Activated CD4-positive, alpha-beta T cell treated with anti-CD3 and anti-CD28 coated beads, Interleukin-2, amount 10 ng/mL, durations not matched to agents 7 days and 5 days (primary cell): ENCODE data around the gene EPHA1. TPM values are rescaled to one million over a fixed set of nuclear protein-coding genes. Genes with fewer than 3 reads are reported as not detected.

Experiments
- CTCF ChIA-PET: fragments of 350-600 bp; sonication (Branson Sonifier 250); formaldehyde crosslinking; loops from one replicate; lab custom pipeline; 2021; ENCODE audit warnings: antibody characterized with exemption; lab: Charles Lee
- POLR2A ChIA-PET: fragments of 350-600 bp; sonication (Branson Sonifier 250); formaldehyde crosslinking; loops from one replicate; lab custom pipeline; 2021; ENCODE audit warnings: antibody characterized with exemption; lab: Charles Lee
- DNase-seq: peaks from one replicate; pipeline ENCODE4 v3.0.0-alpha.2; 2020
- H3K27ac Mint-ChIP-seq: one replicate; pipeline ENCODE4 v1.8.0; 2021; ENCODE audit warnings: mild to moderate bottlenecking, moderate library complexity, mixed read lengths
- H3K27me3 Mint-ChIP-seq: one replicate; pipeline ENCODE4 v1.8.0; 2021; ENCODE audit warnings: mixed read lengths
- H3K36me3 Mint-ChIP-seq: one replicate; pipeline ENCODE4 v1.8.0; 2021; ENCODE audit warnings: low read depth, mixed read lengths
- H3K4me1 Mint-ChIP-seq: one replicate; pipeline ENCODE4 v1.8.0; 2021; ENCODE audit warnings: mixed read lengths
- H3K4me3 Mint-ChIP-seq: one replicate; pipeline ENCODE4 v1.8.0; 2021; ENCODE audit warnings: mild to moderate bottlenecking, moderate library complexity, mixed read lengths
- H3K9me3 Mint-ChIP-seq: one replicate; pipeline ENCODE4 v1.8.0; 2021; ENCODE audit warnings: mixed read lengths
- total RNA-seq, 2 experiments: library from RNA; stranded (reverse); gene quantifications; one replicate each; pipeline ENCODE4 v1.2.3, GENCODE V29; 2021

EPHA1 gene
- total RNA-seq, 2 experiments from 2014 or later: 10.0 to 11.4 TPM

DNA sequence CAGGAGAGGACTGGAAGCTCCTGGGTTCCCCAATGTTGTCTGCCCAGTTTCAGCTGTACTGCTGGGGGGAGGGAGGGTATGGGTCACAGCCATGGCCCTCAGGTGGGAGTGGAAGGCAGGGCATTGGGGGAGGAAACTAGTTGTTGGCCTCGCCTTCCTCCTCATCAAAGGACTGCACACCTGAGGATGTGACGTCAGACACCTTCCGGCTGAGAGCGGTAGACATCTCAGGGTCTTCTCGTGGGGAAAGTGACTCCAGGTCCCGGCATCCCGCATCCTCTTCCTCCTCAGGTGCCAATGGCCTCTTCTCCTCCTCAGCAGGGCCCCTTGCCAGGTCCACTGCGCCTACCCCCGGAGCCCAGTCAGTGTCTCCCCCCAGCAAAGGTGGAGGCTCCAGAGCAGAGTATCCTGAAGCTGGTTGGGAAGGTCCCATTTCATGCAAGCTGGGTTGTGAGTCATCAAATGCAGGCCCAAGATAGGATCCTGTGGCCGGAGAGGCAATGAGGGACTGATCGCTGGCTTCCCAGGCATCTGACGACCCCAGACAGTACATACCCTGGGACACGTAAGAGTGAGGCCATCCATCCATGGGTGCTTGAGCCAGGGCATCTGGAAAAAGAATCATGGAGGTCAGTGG lies 52.1 kb downstream of the EPHA1 start:
- no peaks in the 10 kb centered on the region for H3K9me3 Mint-ChIP-seq
- no peaks in the 10 kb centered on the region for H3K36me3 Mint-ChIP-seq
- no peaks in the 10 kb centered on the region for H3K4me1 Mint-ChIP-seq
- H3K27ac Mint-ChIP-seq: peak overlapping the region; percentile 51
- POLR2A ChIA-PET: no interaction called here
- CTCF ChIA-PET: interaction anchor here (2.0 to 2.1 kb wide), 2 partner anchors 11 to 15 kb away, joined by 5 to 10 read pairs; no protein-coding TSS in a partner anchor
- peaks cover 30% of the 10 kb centered on the region for H3K27me3 Mint-ChIP-seq
- DNase-seq: no peak
- H3K4me3 Mint-ChIP-seq: no peak overlapping the region

DNA sequence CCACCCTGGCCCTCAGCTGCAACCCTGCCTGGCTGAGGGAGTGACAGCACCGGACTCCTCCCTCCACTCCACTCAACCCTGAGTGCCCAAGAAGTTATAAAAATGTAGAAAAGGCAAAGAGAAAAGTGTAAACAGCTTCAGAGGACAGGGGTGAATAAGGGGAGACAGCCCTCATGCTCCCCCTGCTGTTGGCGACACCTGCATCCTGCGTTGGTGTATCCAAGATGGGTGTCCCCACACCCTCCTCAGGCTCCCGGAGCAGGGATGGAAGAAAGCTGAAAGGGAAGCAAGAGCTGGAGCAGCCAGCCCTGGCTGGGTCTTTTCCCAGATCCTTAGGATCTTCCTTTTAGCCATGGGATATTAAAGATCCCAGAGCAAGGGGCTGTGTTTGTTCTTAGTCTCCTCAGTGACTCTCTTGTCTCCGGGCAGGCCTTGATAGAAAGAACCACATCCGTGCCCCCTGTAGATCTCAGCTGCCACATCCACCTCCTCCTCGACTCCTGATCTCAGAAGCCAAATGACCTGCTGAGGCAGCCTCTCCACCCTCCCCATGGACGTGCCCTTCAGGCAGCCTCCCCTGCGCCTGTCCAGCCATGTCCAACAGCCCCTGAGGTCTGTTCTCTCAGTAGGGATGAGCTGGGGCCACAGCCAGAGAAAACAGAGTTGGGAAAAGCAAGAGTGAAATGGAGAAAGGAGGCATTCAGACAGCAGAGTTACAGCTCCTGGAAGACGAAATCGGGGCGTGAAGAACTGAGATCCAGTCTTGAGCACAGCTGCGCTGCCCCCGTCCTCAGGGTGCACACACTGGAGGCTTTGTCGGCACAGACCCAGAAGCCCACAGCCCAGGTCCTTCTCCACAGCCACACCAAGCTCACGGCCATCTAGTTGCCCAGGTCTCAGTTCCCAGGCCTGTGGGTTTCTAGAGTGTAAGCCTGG lies 52.9 kb downstream of the EPHA1 start:
- no peak for DNase-seq
- Mint-ChIP-seq H3K4me1 (no peaks in the 10 kb centered on the region), H3K9me3 (no peaks in the 10 kb centered on the region), H3K27me3 (peaks cover 23% of the 10 kb centered on the region), H3K36me3 (no peaks in the 10 kb centered on the region), H3K27ac (no peak overlapping the region), H3K4me3 (no peak overlapping the region)
- ChIA-PET POLR2A (no interaction called here), CTCF (interaction anchor here (0.9 to 2.1 kb wide), 5 partner anchors 9 to 15 kb away, joined by 3 to 10 read pairs (median 4); no protein-coding TSS in a partner anchor)

DNA sequence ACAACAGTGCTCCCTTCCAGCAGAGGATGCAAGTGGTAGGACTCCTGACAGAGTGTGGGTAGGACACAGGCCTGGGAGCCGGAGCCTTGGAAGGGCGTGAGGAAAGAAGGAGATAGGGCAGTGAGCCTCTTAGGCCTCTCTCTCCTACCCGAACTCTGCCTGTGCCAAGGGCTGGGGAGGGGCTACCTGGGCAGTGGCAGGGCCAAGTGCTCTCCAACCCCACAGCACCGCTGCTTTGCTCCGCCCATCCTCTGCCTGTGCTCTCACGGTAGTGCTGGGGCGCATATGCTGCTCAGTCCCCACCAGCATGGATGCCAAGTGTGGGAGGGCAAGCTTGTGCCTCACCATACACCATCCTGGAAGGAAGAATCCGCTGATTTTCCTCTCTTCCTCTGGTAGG lies 53.7 kb downstream of the EPHA1 start:
- H3K4me1 Mint-ChIP-seq: no peaks in the 10 kb centered on the region
- ChIA-PET POLR2A (no interaction called here), CTCF (interaction anchor here (0.9 to 2.1 kb wide), 4 partner anchors 10 to 14 kb away, joined by 3 to 10 read pairs (median 4); no protein-coding TSS in a partner anchor)
- no peak overlapping the region for H3K4me3 Mint-ChIP-seq
- H3K27me3 Mint-ChIP-seq: peaks cover 16% of the 10 kb centered on the region
- H3K9me3 Mint-ChIP-seq: no peaks in the 10 kb centered on the region
- H3K27ac Mint-ChIP-seq: no peak overlapping the region
- no peak for DNase-seq
- no peaks in the 10 kb centered on the region for H3K36me3 Mint-ChIP-seq

GRCh38 chr7:143354376-143354775 lies 54.3 kb downstream of the EPHA1 start:
- H3K9me3 Mint-ChIP-seq: no peaks in the 10 kb centered on the region
- H3K4me1 Mint-ChIP-seq: no peaks in the 10 kb centered on the region
- H3K27me3 Mint-ChIP-seq: peaks cover 10% of the 10 kb centered on the region
- H3K4me3 Mint-ChIP-seq: no peak overlapping the region
- CTCF ChIA-PET: interaction anchor here (0.6 to 0.8 kb wide), 3 partner anchors 23 to 38 kb away, joined by 3 read pairs; partner anchors contain the start of gene CLCN1
- POLR2A ChIA-PET: no interaction called here
- no peak overlapping the region for H3K27ac Mint-ChIP-seq
- DNase-seq: no peak
- no peaks in the 10 kb centered on the region for H3K36me3 Mint-ChIP-seq

DNA sequence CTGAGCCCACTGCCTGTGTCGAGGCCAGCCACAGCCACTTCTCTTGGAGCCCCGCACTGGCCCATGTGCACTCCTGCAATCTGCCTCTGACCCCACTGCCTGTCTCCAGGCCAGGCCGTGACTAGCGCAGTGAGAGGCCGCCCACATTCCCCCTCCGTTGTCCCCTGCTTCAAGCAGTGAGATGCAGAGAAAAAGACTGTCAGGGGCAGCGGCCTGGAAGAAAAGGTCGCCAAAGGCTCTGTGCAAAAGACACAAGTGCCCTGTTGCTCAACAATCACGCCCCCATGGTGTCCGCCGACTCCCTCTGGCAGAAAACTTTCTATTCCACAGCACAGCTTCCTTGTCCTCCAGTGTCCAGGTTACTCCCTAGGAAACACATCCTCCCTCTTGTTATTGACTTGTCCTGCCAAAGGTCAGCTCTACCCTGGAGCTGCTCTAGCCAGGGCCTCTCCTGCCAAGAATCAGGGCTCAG lies 56.1 kb downstream of the EPHA1 start:
- H3K27ac Mint-ChIP-seq: no peak overlapping the region
- no peaks in the 10 kb centered on the region for H3K4me1 Mint-ChIP-seq
- no peak overlapping the region for H3K4me3 Mint-ChIP-seq
- H3K36me3 Mint-ChIP-seq: no peaks in the 10 kb centered on the region
- DNase-seq: no peak
- H3K9me3 Mint-ChIP-seq: no peaks in the 10 kb centered on the region
- H3K27me3 Mint-ChIP-seq: peaks cover 14% of the 10 kb centered on the region
- POLR2A ChIA-PET: no interaction called here
- CTCF ChIA-PET: interaction anchor here (0.6 kb wide), 1 partner anchor 14 kb away, joined by 3 read pairs; no protein-coding TSS in a partner anchor

DNA sequence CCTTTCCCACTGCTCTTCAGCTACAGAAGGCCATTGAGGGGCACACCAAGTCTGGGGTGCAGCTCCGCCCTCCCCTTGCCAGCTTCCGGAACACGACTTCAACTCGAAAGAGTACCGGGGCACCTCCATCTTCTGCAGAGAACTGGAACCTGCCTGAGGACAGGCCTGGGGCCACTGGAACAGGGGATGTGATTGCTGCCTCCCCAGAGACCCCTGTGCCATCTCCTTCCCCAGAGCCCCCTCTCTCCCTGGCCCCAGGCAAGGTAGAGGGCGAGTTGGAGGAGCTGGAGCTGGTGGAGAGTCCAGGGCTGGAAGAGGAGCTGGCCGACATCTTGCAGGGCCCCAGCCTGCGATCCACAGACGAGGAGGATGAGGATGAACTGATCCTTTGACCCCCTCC lies 57.1 kb downstream of the EPHA1 start:
- ChIA-PET CTCF (interaction anchor here (1.5 kb wide), 1 partner anchor 89 kb away, joined by 3 read pairs; no protein-coding TSS in a partner anchor), POLR2A (no interaction called here)
- no peak for DNase-seq
- H3K27me3 Mint-ChIP-seq: peaks cover 18% of the 10 kb centered on the region
- H3K4me1 Mint-ChIP-seq: no peaks in the 10 kb centered on the region
- H3K4me3 Mint-ChIP-seq: no peak overlapping the region
- H3K36me3 Mint-ChIP-seq: no peaks in the 10 kb centered on the region
- H3K9me3 Mint-ChIP-seq: no peaks in the 10 kb centered on the region
- peak overlapping the region; percentile 41 for H3K27ac Mint-ChIP-seq

GRCh38 chr7:143351060-143351459 lies 57.6 kb downstream of the EPHA1 start:
- H3K4me1 Mint-ChIP-seq: no peaks in the 10 kb centered on the region
- ChIA-PET CTCF (interaction anchor here (1.5 kb wide), 1 partner anchor 89 kb away, joined by 3 read pairs; no protein-coding TSS in a partner anchor), POLR2A (no interaction called here)
- peaks cover 23% of the 10 kb centered on the region for H3K27me3 Mint-ChIP-seq
- H3K36me3 Mint-ChIP-seq: no peaks in the 10 kb centered on the region
- no peak overlapping the region for H3K27ac Mint-ChIP-seq
- H3K4me3 Mint-ChIP-seq: no peak overlapping the region
- no peaks in the 10 kb centered on the region for H3K9me3 Mint-ChIP-seq
- DNase-seq: no peak

DNA sequence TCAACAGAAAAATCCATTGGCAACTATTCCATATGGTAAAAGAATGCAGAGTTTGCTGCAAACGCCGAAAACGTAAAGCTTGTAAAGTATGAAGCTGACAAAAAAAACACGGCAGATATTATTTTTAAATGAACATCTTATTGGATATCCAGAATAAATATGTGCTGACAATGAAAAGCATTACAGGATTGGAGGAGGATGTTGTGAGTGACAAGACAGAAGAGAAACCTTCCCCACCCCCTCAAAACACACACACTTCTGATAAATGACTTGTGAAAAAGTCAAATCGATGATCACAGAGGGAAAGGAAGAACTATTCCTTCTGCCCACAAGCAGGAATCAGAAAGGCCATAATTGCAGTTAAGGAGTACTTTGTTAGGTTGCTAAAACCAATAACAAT lies 60.7 kb downstream of the EPHA1 start:
- no peak overlapping the region for H3K4me3 Mint-ChIP-seq
- H3K4me1 Mint-ChIP-seq: peaks cover 9% of the 10 kb centered on the region
- peaks cover 30% of the 10 kb centered on the region for H3K27me3 Mint-ChIP-seq
- H3K27ac Mint-ChIP-seq: no peak overlapping the region
- H3K9me3 Mint-ChIP-seq: no peaks in the 10 kb centered on the region
- no peak for DNase-seq
- ChIA-PET CTCF (interaction anchor here (0.6 to 1.5 kb wide), 4 partner anchors 11 to 85 kb away, joined by 3 to 4 read pairs (median 4); partner anchors contain the start of genes FAM131B and GSTK1), POLR2A (no interaction called here)
- H3K36me3 Mint-ChIP-seq: no peaks in the 10 kb centered on the region

- Mint-ChIP-seq H3K4me1 (peaks cover 9% of the 10 kb centered on the region), H3K27ac (no peak overlapping the region), H3K4me3 (no peak overlapping the region), H3K9me3 (no peaks in the 10 kb centered on the region), H3K27me3 (peaks cover 32% of the 10 kb centered on the region), H3K36me3 (no peaks in the 10 kb centered on the region)
- ChIA-PET POLR2A (no interaction called here), CTCF (interaction anchor here (0.6 to 2.1 kb wide), 14 partner anchors 9 to 131 kb away, joined by 3 to 12 read pairs (median 4); no protein-coding TSS in a partner anchor)
- no peak for DNase-seq
These were observed 62.6 kb downstream of the EPHA1 start for GRCh38 chr7:143346018-143346417.

DNA sequence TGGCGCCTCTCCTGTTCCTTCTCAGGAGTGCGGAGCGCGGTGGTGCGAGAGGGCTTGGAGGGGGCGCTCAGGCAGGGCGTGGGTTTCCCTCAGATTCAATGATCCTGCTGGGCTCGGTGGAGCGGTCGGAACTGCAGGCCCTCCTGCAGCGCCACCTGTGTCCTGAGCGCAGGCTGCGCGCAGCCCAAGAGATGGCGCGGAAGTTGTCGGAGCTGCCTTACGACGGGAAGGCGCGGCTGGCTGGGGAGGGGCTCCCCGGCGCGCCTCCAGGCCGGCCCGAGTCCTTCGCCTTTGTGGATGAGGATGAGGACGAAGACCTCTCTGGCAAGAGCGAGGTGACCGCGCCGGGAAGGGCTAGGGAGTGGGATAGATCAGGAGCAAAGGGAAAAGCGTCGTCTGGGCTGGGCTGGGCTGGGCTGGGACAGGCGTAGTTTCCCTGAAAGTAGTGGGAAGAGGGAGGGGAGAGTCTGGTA lies 63.2 kb downstream of the EPHA1 start:
- Mint-ChIP-seq H3K27ac (peak overlapping the region; percentile 64), H3K36me3 (no peaks in the 10 kb centered on the region), H3K27me3 (peaks cover 32% of the 10 kb centered on the region), H3K9me3 (no peaks in the 10 kb centered on the region), H3K4me1 (peaks cover 9% of the 10 kb centered on the region), H3K4me3 (peak overlapping the region; percentile 57)
- peak; percentile 67 for DNase-seq
- POLR2A ChIA-PET: no interaction called here
- CTCF ChIA-PET: interaction anchor here (0.6 to 2.1 kb wide), 15 partner anchors 9 to 130 kb away, joined by 3 to 12 read pairs (median 4); no protein-coding TSS in a partner anchor

- ChIA-PET CTCF (interaction anchor here (0.6 to 1.0 kb wide), 4 partner anchors 14 to 104 kb away, joined by 3 read pairs; no protein-coding TSS in a partner anchor), POLR2A (no interaction called here)
- Mint-ChIP-seq H3K36me3 (no peaks in the 10 kb centered on the region), H3K9me3 (no peaks in the 10 kb centered on the region), H3K27ac (no peak overlapping the region), H3K4me1 (peaks cover 9% of the 10 kb centered on the region), H3K4me3 (no peak overlapping the region), H3K27me3 (peaks cover 34% of the 10 kb centered on the region)
- DNase-seq: no peak
These were observed 65.1 kb downstream of the EPHA1 start for GRCh38 chr7:143343596-143343995.

DNA sequence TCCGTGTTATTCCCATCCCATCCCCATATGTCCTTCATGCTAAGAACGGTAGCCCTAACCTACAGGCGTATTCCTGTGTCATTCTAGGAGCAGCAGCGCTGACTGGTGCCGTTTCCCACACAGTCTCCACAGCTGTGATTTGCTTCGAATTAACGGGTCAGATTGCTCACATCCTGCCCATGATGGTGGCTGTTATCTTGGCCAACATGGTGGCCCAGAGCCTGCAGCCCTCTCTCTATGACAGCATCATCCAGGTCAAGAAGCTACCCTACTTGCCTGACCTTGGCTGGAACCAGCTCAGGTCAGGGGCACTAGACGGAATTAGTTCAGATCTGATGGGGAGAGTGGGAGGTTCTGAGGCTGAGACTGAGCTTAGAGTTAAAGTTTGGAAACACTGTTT lies 66.8 kb downstream of the EPHA1 start:
- Mint-ChIP-seq H3K9me3 (no peaks in the 10 kb centered on the region), H3K27ac (no peak overlapping the region), H3K4me1 (peaks cover 9% of the 10 kb centered on the region), H3K4me3 (no peak overlapping the region), H3K27me3 (peaks cover 36% of the 10 kb centered on the region), H3K36me3 (no peaks in the 10 kb centered on the region)
- DNase-seq: no peak
- CTCF ChIA-PET: interaction anchor here (0.6 to 1.1 kb wide), 3 partner anchors 15 to 60 kb away, joined by 3 to 5 read pairs (median 4); no protein-coding TSS in a partner anchor
- POLR2A ChIA-PET: no interaction called here
